Measurements from ENCODE around the gene RRP1B.

- TF ChIP-seq CTCF (IDR thresholded peaks at IDR 0.05) (no peak), POLR2A (IDR thresholded peaks at IDR 0.05) (no peak)
Observed at GRCh38 chr21:43707462-43707861, 48.1 kb downstream of the RRP1B start.

Data from esophagus squamous epithelium (tissue), 4 donors.